Nephron (organoid): ENCODE data around the gene ARPC1A.

ENCODE experiments used
- H3K27ac Mint-ChIP-seq, 3 experiments: 2 replicates each; pipeline ENCODE4 v1.8.0; 2020; ENCODE audit warnings: mixed read lengths in 3 of 3, mild to moderate bottlenecking in 2 of 3, moderate library complexity in 1 of 3
- H3K27me3 Mint-ChIP-seq: 2 replicates; pipeline ENCODE4 v1.8.0; 2021; ENCODE audit warnings: low read depth, mild to moderate bottlenecking, moderate library complexity, mixed read lengths
- H3K36me3 Mint-ChIP-seq: 2 replicates; pipeline ENCODE4 v1.8.0; 2020; ENCODE audit warnings: low read depth, mixed read lengths
- H3K4me1 Mint-ChIP-seq: 2 replicates; pipeline ENCODE4 v1.8.0; 2020; ENCODE audit warnings: mixed read lengths
- H3K4me3 Mint-ChIP-seq, 3 experiments: 2 replicates each; pipeline ENCODE4 v1.8.0; 2020; ENCODE audit warnings: mild to moderate bottlenecking in 3 of 3, mixed read lengths in 3 of 3, moderate library complexity in 2 of 3
- H3K9me3 Mint-ChIP-seq: 2 replicates; pipeline ENCODE4 v1.8.0; 2020; ENCODE audit warnings: mixed read lengths
- TF ChIP-seq, protein P1 (sequence below), 3 experiments: fragments of 200-600 bp; sonication (generic); IDR thresholded peaks; one replicate each; pipeline ENCODE4 v1.5.0; 2021; ENCODE audit warnings: antibody characterized with exemption in 3 of 3; ENCODE audit not compliant: unreplicated experiment in 3 of 3

Gene ARPC1A

DNA sequence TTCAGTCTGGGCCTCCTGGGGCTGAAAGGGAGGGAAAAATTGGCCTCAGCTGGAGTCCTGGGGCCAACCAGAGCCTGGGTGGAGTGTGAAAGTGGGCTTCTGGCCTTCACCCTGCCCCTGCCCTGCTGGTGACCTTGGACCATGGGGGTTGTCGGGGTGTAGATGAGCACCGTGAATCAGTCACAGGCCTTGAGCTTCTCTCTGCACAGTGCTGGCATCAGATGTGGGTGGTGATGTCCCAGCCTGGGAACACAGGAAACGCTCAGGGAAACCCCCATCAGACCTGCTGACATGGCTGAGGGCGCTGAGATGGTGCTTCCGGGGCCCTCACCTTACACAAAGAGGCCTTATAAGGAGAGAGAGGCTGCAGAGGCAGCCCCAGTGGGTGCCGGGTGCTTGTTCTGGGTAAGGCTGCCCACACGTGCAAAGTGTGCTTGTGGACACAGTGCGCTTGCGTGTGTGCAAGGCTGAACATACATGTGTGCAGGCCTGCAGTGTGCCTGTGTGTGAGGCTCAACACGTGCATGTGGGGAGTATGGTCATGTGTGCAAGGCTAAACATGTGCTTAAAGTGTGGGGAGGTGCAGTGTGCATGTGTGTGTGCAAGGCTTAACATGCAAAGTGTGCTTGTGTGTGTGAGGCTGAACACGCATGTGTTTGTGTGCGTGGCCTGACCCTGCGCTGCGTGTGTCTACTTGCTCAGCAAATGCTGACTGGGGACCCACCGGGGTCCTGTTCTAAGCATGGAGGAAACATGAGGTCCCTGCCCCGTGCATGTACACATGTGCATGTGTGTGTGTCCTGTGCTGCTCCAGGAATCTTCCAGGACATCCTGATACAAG lies 55.3 kb downstream of the ARPC1A start:
- H3K27ac Mint-ChIP-seq, result peak overlapping the region in 2 of 3 experiments; percentile 28 to 42
- H3K9me3 Mint-ChIP-seq, result no peaks in the 10 kb centered on the region
- peaks cover 3% of the 10 kb centered on the region for H3K27me3 Mint-ChIP-seq
- peaks cover 13% of the 10 kb centered on the region for H3K4me1 Mint-ChIP-seq
- peaks cover 4% of the 10 kb centered on the region for H3K36me3 Mint-ChIP-seq
- TF ChIP-seq, protein P1, sequence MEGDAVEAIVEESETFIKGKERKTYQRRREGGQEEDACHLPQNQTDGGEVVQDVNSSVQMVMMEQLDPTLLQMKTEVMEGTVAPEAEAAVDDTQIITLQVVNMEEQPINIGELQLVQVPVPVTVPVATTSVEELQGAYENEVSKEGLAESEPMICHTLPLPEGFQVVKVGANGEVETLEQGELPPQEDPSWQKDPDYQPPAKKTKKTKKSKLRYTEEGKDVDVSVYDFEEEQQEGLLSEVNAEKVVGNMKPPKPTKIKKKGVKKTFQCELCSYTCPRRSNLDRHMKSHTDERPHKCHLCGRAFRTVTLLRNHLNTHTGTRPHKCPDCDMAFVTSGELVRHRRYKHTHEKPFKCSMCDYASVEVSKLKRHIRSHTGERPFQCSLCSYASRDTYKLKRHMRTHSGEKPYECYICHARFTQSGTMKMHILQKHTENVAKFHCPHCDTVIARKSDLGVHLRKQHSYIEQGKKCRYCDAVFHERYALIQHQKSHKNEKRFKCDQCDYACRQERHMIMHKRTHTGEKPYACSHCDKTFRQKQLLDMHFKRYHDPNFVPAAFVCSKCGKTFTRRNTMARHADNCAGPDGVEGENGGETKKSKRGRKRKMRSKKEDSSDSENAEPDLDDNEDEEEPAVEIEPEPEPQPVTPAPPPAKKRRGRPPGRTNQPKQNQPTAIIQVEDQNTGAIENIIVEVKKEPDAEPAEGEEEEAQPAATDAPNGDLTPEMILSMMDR (IDR thresholded peaks at IDR 0.05; ENCODE audit: unreplicated experiment in 3 of 3), result no peak
- no peak overlapping the region for H3K4me3 Mint-ChIP-seq

DNA sequence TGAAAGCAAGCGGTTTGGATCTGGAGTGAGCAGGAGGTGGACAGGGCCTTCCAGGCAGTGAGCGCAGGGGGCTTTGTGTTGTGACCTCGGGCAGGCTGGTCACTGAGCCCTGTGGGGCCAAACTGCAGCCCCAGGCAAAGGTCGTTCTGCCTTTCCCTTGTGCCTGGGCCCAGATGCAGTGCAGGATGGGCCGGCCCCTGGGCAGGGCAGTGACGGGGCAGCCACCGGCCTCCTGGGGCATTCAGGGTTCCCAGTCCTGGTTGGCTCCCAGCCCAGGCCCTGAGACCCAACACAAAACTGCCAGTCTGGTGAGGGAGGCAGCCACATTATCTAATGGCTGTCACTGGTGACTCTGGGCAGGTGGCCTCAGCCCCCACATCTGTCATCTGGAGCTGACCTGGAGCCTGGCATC lies 56.0 kb downstream of the ARPC1A start:
- H3K9me3 Mint-ChIP-seq, result no peaks in the 10 kb centered on the region
- peaks cover 4% of the 10 kb centered on the region for H3K36me3 Mint-ChIP-seq
- no peak overlapping the region for H3K27ac Mint-ChIP-seq
- H3K4me3 Mint-ChIP-seq, result no peak overlapping the region
- H3K27me3 Mint-ChIP-seq, result peaks cover 3% of the 10 kb centered on the region
- TF ChIP-seq, protein P1 (IDR thresholded peaks at IDR 0.05; ENCODE audit: unreplicated experiment in 3 of 3), result no peak
- H3K4me1 Mint-ChIP-seq, result peaks cover 13% of the 10 kb centered on the region

DNA sequence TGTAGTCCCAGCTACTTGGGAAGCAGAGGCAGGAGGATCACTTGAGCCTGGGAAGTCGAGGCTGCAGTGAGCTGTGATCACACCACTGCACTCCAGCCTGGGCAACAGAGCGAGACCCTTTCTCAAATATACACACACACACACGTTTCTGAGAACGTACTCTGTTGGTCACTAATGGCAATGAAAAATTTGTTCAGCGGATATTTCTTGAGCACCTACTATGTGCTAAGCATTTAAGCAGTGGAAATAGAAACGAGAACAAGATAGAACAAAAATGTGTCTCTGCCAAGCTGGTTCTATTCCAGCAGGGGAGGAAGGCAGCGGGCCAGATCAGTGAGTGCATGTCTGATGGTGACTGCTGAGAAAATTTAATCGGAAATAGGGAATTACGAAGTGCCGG lies 57.5 kb downstream of the ARPC1A start:
- Mint-ChIP-seq H3K4me1 (peaks cover 13% of the 10 kb centered on the region), H3K27ac (no peak overlapping the region), H3K4me3 (no peak overlapping the region), H3K36me3 (peaks cover 4% of the 10 kb centered on the region), H3K9me3 (no peaks in the 10 kb centered on the region), H3K27me3 (peaks cover 3% of the 10 kb centered on the region)
- TF ChIP-seq, protein P1 (IDR thresholded peaks at IDR 0.05; ENCODE audit: unreplicated experiment in 3 of 3), result no peak

- H3K36me3 Mint-ChIP-seq, result peaks cover 4% of the 10 kb centered on the region
- TF ChIP-seq, protein P1 (IDR thresholded peaks at IDR 0.05; ENCODE audit: unreplicated experiment in 3 of 3), result no peak
- H3K27ac Mint-ChIP-seq, result no peak overlapping the region
- H3K27me3 Mint-ChIP-seq, result peaks cover 3% of the 10 kb centered on the region
- no peak overlapping the region for H3K4me3 Mint-ChIP-seq
- H3K9me3 Mint-ChIP-seq, result no peaks in the 10 kb centered on the region
- peaks cover 13% of the 10 kb centered on the region for H3K4me1 Mint-ChIP-seq
These were observed 58.2 kb downstream of the ARPC1A start for GRCh38 chr7:99383791-99384370.

- Mint-ChIP-seq H3K9me3 (no peaks in the 10 kb centered on the region), H3K4me3 (no peak overlapping the region), H3K27ac (no peak overlapping the region), H3K4me1 (peaks cover 6% of the 10 kb centered on the region), H3K36me3 (no peaks in the 10 kb centered on the region), H3K27me3 (peaks cover 3% of the 10 kb centered on the region)
- TF ChIP-seq, protein P1 (IDR thresholded peaks at IDR 0.05; ENCODE audit: unreplicated experiment in 3 of 3), result no peak
These were observed 58.8 kb downstream of the ARPC1A start for GRCh38 chr7:99384523-99384922.
